HEK293 (cell line): ENCODE measurements around the gene BAX.
A peak's percentile ranks its signal among the peaks of the same experiment; 100 is the strongest.

Experiments used
- CTCF ChIA-PET: fragments of 350-600 bp; formaldehyde crosslinking; extraction: SDS; loops from one replicate; lab custom pipeline; 2021; ENCODE audit warnings: antibody characterized with exemption; lab: Yijun Ruan, JAX
- POLR2A ChIA-PET: fragments of 300-600 bp; formaldehyde crosslinking; extraction: SDS; loops from one replicate; lab custom pipeline; 2020; ENCODE audit warnings: antibody characterized with exemption, inconsistent platforms; lab: Yijun Ruan, JAX
- H3K27ac ChIP-seq: fragments of 200-500 bp; sonication (Bioruptor generic); 2 replicates; pipeline ENCODE4 v1.5.1; 2014; ENCODE audit warnings: low read depth, low read length, control low read depth, inconsistent platforms; ENCODE audit errors: extremely low read depth
- H3K36me3 ChIP-seq, 2 experiments: fragments of 200-500 bp in 1 of 2; sonication (Bioruptor generic) in 1 of 2; 1 replicate in 1 of 2; 2 replicates in 1 of 2; pipeline ENCODE4 v1.5.1; 2014 to 2017; ENCODE audit warnings: inconsistent platforms in 2 of 2, low read length in 2 of 2; ENCODE audit not compliant: control insufficient read depth in 2 of 2, insufficient read depth in 1 of 2
- H3K4me1 ChIP-seq: fragments of 200-500 bp; sonication (Bioruptor generic); 2 replicates; pipeline ENCODE4 v1.5.1; 2014; ENCODE audit warnings: mild to moderate bottlenecking, low read length, inconsistent platforms; ENCODE audit not compliant: control insufficient read depth, insufficient read depth
- H3K4me3 ChIP-seq: 2 replicates; pipeline ENCODE4 v1.5.1; 2011; ENCODE audit warnings: low read depth, mild to moderate bottlenecking, control low read depth, low read length, moderate library complexity
- H3K9me3 ChIP-seq: fragments of 200-500 bp; sonication (Bioruptor generic); 2 replicates; pipeline ENCODE4 v1.5.1; 2014; ENCODE audit warnings: low read depth, low read length, inconsistent platforms; ENCODE audit not compliant: control insufficient read depth, insufficient read depth
- EGR2 ChIP-seq: fragments of 450-650 bp; formaldehyde crosslinking; IDR thresholded peaks from 2 replicates; pipeline ENCODE4 v1.5.1; 2016; ENCODE audit warnings: low read depth, missing biosample characterization, missing genetic modification characterization
- GLI2 ChIP-seq: fragments of 450-650 bp; formaldehyde crosslinking; IDR thresholded peaks from 2 replicates; pipeline ENCODE4; 2017; ENCODE audit warnings: missing biosample characterization, missing genetic modification characterization, low read depth, borderline replicate concordance
- KLF10 ChIP-seq: fragments of 450-650 bp; IDR thresholded peaks from 2 replicates; pipeline ENCODE4 v1.5.1; 2018; ENCODE audit warnings: missing biosample characterization, mild to moderate bottlenecking, missing genetic modification characterization
- TSHZ1 ChIP-seq: fragments of 450-650 bp; formaldehyde crosslinking; IDR thresholded peaks from 2 replicates; pipeline ENCODE4 v1.5.1; 2016; ENCODE audit warnings: missing biosample characterization, missing genetic modification characterization, borderline replicate concordance
- ZFHX2 ChIP-seq: fragments of 450-650 bp; formaldehyde crosslinking; conservative IDR thresholded peaks from 2 replicates; pipeline ENCODE4 v1.5.1; 2016; ENCODE audit warnings: missing biosample characterization, missing genetic modification characterization
- ZFP3 ChIP-seq: fragments of 450-650 bp; formaldehyde crosslinking; IDR thresholded peaks from 2 replicates; pipeline ENCODE4 v1.5.1; 2016; ENCODE audit warnings: low read depth, missing biosample characterization, missing genetic modification characterization
- ZNF132 ChIP-seq: fragments of 450-650 bp; formaldehyde crosslinking; IDR thresholded peaks from 2 replicates; pipeline ENCODE4 v1.5.1; 2017; ENCODE audit warnings: missing biosample characterization, missing genetic modification characterization, borderline replicate concordance
- ZNF169 ChIP-seq: fragments of 450-650 bp; formaldehyde crosslinking; IDR thresholded peaks from 2 replicates; pipeline ENCODE4 v1.5.1; 2016; ENCODE audit warnings: missing biosample characterization, missing genetic modification characterization
- ZNF214 ChIP-seq: fragments of 450-650 bp; formaldehyde crosslinking; IDR thresholded peaks from 2 replicates; pipeline ENCODE4 v1.5.1; 2017; ENCODE audit warnings: missing biosample characterization, mild to moderate bottlenecking, missing genetic modification characterization, borderline replicate concordance
- ZNF23 ChIP-seq: fragments of 450-650 bp; formaldehyde crosslinking; IDR thresholded peaks from 2 replicates; pipeline ENCODE4 v1.5.1; 2016; ENCODE audit warnings: missing biosample characterization, missing genetic modification characterization, borderline replicate concordance
- ZNF302 ChIP-seq: fragments of 450-650 bp; formaldehyde crosslinking; IDR thresholded peaks from 2 replicates; pipeline ENCODE4 v1.5.1; 2016; ENCODE audit warnings: missing biosample characterization, missing genetic modification characterization, low read depth
- ZNF341 ChIP-seq: fragments of 450-650 bp; formaldehyde crosslinking; IDR thresholded peaks from 2 replicates; pipeline ENCODE4; 2016; ENCODE audit warnings: low read depth, missing biosample characterization, missing genetic modification characterization
- ZNF426 ChIP-seq: fragments of 450-650 bp; formaldehyde crosslinking; IDR thresholded peaks from 2 replicates; pipeline ENCODE4 v1.5.1; 2017; ENCODE audit warnings: missing biosample characterization, missing genetic modification characterization, mild to moderate bottlenecking, inconsistent platforms, moderate library complexity
- ZNF518A ChIP-seq: fragments of 450-650 bp; formaldehyde crosslinking; conservative IDR thresholded peaks from 2 replicates; pipeline ENCODE4 v1.5.1; 2016; ENCODE audit warnings: low read depth, missing biosample characterization, missing genetic modification characterization
- ZNF530 ChIP-seq: fragments of 450-650 bp; formaldehyde crosslinking; IDR thresholded peaks from 2 replicates; pipeline ENCODE4 v1.5.1; 2016; ENCODE audit warnings: low read depth, missing biosample characterization, missing genetic modification characterization
- ZNF639 ChIP-seq: fragments of 450-650 bp; formaldehyde crosslinking; IDR thresholded peaks from 2 replicates; pipeline ENCODE4 v1.5.1; 2016; ENCODE audit warnings: missing biosample characterization, missing genetic modification characterization

The BAX gene

GRCh38 chr19:48999481-49000325 is 45.0 kb downstream of the BAX start (continued):
- no peak for TF ChIP-seq KLF10 (tag by site-specific recombination)
- no peak for TF ChIP-seq TSHZ1 (tag by site-specific recombination)
- TF ChIP-seq ZNF214 (tag by site-specific recombination) = no peak
- TF ChIP-seq, all 188 proteins: peak for 7

- TF ChIP-seq ZNF302 (tag by site-specific recombination) = no peak
- TF ChIP-seq ZNF639 = no peak
- no peak for TF ChIP-seq ZNF132
- no peak for TF ChIP-seq ZNF426 (tag by site-specific recombination)
- no peak for TF ChIP-seq ZNF530 (tag by site-specific recombination)
- no peak for TF ChIP-seq GLI2
- no peak for TF ChIP-seq ZNF169 (tag by site-specific recombination)
- no peaks in the 10 kb centered on the region for H3K4me1 ChIP-seq
- ChIA-PET POLR2A (no interaction called here), CTCF (interaction anchor here (1.0 to 3.2 kb wide), 3 partner anchors 11 to 102 kb away, joined by 4 to 23 read pairs (median 9); partner anchors contain the start of genes GYS1 and RUVBL2)
- H3K36me3 ChIP-seq = peaks cover 65 to 71% of the 10 kb centered on the region in 2 experiments
- no peak overlapping the region for H3K27ac ChIP-seq
- H3K9me3 ChIP-seq = no peaks in the 10 kb centered on the region
- H3K4me3 ChIP-seq = no peak overlapping the region
Observed at GRCh38 chr19:49004133-49004532, 49.5 kb downstream of the BAX start.

GRCh38 chr19:49004964-49005614 is 50.4 kb downstream of the BAX start:
- Histone ChIP-seq H3K27ac (no peak overlapping the region), H3K9me3 (no peaks in the 10 kb centered on the region), H3K36me3 (peaks cover 64 to 70% of the 10 kb centered on the region in 2 experiments), H3K4me1 (no peaks in the 10 kb centered on the region)
- POLR2A ChIA-PET = interaction anchor here (0.7 kb wide), 2 partner anchors 105 to 140 kb away, joined by 3 to 4 read pairs; no protein-coding TSS in a partner anchor
- CTCF ChIA-PET = interaction anchor here (0.6 to 3.2 kb wide), 5 partner anchors 12 to 101 kb away, joined by 3 to 23 read pairs (median 4); partner anchors contain the start of genes GYS1 and RUVBL2
- TF ChIP-seq ZFHX2 (tag by site-specific recombination) = peak; percentile 44
- TF ChIP-seq ZNF23 (tag by site-specific recombination) = no peak
- no peak for TF ChIP-seq ZNF518A (tag by site-specific recombination)
- TF ChIP-seq ZFP3 = peak; percentile 91
- TF ChIP-seq EGR2 (tag by site-specific recombination) = peak; percentile 39; the same call in 1 of the 2 replicates
- 0 out of 2 replicates have a peak, but pooled peaks have one; percentile 33 for TF ChIP-seq ZNF341 (tag by site-specific recombination)
- TF ChIP-seq, all 188 proteins: peak for 4
- H3K4me3 ChIP-seq = no peak overlapping the region
